GM12891 (cell line): ENCODE measurements around the gene SDR39U1.

Experiments
- PAX5 ChIP-seq: IDR thresholded peaks from 2 replicates; pipeline ENCODE4 v1.6.1; 2011; ENCODE audit warnings: low read length, moderate library complexity, mild to moderate bottlenecking; ENCODE audit not compliant: insufficient read depth, severe bottlenecking
- POLR2A ChIP-seq: IDR thresholded peaks from 2 replicates; pipeline ENCODE4 v1.6.1; 2011; ENCODE audit warnings: low read depth, low read length, control low read depth
- POLR2AphosphoS5 ChIP-seq: IDR thresholded peaks from 2 replicates; pipeline ENCODE4 v1.6.1; 2011; ENCODE audit warnings: low read depth, low read length, control low read depth
- TAF1 ChIP-seq: IDR thresholded peaks from 2 replicates; pipeline ENCODE4 v1.6.1; 2011; ENCODE audit warnings: low read depth, low read length, control low read depth

DNA sequence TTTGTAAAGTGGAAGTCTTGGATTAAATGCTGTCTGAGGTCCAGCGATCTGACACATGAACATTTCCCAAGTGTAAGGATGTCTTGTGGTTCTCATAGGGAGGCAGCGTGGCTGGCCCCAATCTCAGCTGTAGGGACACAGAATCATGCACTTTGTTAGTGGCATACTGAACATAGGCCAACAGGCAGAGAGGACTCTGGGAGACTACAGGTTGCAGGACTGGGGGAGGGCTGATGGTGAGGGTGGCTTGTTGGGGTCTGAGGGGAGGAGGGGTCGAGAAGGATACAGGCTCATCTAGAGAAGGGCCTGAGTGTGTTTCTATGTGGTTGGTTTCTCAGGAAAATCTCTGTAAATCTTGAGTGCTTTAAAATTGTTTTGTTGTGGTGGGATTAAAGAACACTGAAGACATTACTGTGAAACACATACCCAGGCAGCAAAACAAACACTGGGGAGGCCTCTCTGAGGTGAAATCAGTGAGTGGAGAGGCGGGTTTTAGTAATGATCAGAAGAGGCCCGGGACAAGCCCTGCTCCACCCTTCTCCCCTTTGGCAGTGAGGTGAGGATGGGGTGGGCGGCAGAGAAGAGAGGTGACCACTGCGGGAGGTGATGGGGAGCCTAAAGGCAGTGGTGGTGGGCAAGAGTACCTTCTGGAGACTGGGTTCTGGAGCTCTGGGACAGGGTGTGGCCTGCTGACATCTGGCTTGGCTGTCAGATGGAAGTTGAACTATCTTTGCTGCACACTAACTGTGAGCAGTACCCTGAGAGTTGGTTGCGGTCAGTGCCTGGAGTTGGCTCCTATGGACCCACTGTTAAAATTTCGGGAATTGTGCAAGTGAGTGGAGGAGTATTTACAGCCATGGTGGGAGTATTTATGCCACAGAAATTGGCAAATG, 40.5 kb downstream of the SDR39U1 start:
- no peak for TF ChIP-seq POLR2A
- TF ChIP-seq TAF1: no peak
- no peak for TF ChIP-seq POLR2AphosphoS5
- TF ChIP-seq PAX5: no peak
